NCI-H2196 treated with DMSO at 0.1 percent for 48 hours (cell line): ENCODE results near the gene RAP2B.

Source experiments
- DNase-seq: peaks from one replicate; lab custom pipeline; 2025; ENCODE audit not compliant: unreplicated experiment; lab: John Stamatoyannopoulos, UW

RAP2B gene

DNA sequence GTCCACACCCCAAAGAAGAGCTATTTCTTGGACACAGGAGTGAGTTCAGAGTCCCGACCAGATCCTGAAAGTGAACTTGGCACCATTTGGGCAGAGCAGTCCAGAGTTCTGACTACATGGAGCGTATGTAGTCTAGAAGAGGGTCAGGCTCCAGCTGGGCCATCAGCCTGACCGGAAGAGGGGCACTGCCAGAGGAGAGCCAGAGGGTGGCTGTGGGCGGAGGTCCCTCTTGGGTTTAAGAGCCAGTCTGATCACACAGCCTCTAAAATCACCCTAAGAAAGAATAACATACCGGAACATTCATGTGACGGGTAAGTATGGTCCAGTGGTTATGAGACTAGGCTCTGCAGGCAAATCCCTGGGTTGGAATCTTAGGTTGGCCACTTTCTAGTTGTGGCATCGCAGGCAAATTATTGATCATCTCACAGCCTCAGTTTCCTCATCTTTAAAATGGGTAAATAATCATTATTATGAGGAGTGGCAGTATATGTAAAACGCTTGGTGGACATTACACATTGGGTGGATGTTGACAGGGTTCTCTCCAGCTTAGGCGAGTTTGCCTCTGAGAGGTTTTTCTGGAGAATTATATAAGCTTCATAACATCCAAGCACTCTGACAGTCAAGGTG lies 2.1 kb upstream of the RAP2B start:
- no peak for DNase-seq

DNA sequence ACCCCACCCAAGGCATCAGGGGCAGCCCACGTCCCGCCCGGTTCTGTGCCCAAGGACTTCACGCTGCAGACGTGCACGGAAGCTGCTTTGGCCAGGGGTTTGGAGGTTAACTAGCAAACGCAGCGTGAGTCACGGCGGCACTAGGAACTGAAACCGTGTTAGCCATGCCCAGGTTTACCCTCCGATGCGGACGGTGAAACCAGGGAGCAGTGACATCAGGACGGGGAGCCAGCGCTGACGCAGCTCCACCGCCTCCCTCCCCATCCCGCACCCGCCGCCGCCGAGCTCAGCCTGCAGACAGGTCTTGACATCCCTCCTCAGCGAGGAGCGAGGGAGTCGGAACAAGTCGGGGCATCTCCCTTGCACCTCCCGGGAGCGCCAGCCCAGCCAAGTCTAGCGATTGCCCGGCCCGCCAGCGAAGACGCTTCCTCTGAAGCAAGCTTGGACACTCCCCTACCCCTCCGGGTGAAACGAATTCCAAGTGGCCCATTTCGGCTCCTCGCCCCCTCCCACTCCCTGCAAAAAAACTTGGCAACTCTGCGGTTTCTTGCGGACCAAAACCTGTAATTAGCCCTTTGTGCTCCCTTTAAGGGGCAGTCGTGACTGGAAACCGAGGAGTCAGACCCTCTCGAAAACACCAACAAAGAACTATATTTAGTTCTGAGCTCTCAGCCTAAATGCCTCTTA lies 1.4 kb upstream of the RAP2B start:
- peak; percentile 58 for DNase-seq

DNA sequence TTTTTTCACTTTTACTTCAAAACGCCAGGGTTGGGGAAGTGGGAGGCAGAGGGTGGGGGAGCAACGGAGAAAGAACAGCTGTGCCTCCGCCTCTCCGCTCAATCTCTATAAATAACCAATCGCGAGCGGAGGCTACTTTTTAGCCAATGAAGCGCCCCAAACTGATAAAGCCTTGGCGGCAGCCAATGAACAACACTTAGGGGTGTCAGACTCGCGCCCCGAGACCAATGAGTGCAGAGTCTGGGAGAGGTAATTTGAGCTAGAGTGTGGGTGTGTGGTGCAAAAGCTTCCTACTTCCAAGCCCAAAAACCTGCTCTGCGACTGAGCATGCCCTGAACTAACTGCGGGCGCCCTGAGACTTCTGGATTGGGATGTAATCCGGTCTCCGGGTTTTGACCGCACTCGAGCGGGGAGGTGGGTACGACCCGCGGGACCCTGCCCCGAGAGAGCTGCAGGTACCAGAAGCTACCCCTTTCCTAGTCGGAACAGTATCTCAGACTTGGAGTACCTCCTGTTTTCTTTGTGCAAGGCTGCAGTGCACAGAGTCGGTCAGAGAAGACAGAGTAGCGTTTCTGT lies 800 bp upstream of the RAP2B start:
- DNase-seq: peak; percentile 99

DNA sequence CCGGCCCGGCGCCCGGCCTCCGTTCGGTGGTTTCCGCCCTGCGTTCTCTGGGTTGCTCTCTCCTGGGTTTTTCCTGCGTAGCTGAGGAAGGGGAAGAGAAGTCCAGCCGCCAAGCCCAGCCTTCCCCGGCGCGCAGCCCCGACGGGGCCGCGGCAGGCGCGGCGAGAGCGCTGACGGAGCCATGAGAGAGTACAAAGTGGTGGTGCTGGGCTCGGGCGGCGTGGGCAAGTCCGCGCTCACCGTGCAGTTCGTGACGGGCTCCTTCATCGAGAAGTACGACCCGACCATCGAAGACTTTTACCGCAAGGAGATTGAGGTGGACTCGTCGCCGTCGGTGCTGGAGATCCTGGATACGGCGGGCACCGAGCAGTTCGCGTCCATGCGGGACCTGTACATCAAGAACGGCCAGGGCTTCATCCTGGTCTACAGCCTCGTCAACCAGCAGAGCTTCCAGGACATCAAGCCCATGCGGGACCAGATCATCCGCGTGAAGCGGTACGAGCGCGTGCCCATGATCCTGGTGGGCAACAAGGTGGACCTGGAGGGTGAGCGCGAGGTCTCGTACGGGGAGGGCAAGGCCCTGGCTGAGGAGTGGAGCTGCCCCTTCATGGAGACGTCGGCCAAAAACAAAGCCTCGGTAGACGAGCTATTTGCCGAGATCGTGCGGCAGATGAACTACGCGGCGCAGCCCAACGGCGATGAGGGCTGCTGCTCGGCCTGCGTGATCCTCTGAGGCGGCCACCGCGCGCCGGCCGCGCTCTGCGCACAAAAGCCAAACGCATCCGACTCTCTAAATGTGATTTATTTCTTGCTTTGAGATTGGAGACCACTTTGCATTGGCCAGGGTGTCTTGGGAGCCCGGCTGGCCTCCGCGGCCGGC lies 727 bp downstream of the RAP2B start:
- DNase-seq: no peak

DNA sequence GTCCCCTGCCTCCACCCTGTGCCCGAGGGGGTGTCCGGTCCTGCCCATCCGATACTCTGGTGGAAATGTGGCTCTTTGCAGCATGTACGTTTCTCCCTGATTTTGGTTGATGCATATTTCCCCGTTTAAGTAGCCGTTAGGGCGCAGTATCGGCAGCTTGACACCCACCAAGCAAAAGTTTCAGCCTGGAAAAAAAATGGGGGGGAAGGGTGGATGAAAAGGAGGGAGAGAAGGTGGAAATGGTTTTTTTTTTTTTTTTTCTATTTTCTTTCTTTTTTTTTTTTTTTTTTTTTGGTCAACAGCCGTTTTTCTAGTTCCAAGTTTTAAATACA lies 1.3 kb downstream of the RAP2B start:
- DNase-seq: no peak

DNA sequence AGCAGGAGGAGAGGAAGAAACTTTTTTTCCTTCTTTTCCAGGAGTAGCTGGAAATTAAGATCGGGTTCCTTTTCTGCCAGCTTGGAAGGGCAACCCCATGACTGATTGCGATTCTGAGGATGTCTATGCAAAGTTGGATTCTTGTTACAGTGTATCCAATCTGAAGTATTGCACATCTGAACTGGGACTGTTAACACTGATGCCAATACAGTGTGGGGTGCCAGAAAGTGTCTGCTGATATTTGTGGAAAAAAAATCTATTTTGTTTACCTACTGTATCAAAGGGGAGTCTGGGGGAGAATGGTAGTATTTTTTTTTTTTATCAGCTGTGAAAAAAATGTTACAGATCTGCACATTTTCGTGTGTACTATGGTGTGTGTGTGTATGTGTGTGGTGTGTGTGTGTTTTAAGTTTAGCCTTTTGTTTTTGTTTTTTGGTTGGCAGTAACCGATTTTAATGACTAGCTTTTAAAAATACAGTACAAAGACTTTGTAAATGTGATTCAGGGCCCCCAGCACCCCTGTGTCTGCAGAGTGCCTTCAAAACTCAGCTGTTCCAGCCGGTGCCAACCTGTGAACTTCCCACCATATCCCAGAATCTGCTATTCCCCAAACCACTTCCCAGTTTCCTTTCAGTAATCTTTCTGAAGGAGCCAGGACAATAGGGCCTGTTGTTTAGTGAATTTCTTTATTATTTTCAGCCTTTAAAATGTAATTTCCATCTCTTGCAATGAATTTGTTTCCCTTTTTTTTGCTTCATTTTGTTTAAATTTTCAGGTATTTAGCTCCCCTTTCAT lies 1.9 kb downstream of the RAP2B start:
- no peak for DNase-seq

DNA sequence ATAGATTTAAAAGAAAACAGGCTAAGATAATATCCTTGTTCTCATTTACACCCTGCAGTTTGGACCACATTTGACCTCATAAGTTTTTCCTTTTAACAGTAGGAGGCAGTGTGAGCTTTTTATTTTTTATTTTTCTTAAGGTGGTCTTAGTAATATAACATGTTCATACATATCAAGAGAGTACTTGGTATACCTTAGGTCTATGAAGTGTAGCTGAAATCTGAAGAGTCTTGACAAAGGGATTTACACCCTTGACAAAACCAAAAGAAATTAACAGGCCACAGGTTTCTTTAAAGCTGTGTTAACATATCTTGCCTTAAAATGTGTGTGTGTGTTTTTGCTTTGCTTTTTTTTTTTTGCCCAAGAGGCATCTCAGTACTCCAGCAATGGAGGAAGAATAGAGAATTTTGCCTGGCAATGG lies 3.2 kb downstream of the RAP2B start:
- no peak for DNase-seq

DNA sequence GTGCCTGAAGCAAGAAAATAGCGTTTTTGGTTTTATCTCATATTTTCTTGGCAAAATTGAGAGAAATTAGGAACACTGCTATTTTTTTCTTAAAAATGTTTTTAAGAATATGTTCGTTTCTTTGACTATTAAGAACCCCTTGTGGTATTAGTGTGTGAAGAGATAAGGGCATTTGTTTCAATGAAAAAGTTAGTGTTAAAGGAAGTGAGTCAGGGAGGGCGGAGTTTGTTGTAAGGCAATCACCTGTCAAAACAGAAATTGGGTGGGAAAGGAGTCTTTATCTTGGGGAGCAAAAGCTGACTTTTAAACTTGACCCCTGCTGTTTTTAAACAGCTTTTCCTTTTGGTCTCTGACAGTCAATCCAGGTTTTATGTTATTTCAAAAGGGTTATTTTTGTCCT lies 4.2 kb downstream of the RAP2B start:
- DNase-seq: no peak

DNA sequence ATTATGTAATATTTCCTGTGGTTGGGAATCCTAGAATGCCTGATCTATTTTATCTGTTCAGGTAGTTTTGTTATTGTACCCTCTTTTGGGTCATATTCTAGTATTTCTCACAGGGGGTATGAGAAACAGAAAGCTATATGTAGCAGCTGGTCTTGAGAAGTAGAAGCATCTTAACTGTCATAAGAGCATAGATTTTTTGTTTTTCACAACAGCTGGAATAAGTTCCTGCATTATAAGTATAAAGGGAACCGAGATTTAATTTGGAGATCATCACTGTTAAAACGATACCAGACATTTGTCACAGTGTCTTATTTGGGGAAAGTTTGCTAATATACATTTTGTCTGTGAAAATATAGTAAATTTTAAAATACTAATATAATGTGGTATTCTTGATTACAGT lies 4.8 kb downstream of the RAP2B start:
- no peak for DNase-seq

DNA sequence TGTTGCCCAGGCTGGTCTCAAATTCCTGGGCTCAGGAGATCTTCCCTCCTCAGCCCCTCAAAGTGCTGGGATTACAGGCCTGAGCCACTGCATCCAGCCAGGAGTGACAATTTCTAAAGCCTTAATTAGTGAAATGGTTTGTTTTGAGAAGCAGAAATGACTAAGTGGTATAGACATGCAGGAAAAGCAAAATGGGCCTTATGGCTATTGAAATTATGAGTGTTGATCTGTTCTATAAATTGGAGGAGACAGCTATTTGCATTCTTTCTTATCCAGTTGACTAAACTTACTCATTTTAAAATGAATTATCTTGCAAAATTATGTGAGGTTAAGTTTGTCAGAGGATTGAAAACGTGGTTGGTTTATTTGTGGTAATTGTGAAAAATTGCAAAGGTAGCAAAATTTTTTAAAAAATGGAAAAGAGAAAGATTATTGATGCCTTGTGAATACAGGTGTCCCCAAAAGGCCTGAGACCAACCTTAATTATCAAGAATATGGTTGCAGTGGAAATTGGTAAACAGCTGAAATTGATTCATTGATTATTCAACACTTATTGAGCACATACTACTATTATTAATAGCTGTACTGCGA lies 7.9 kb downstream of the RAP2B start:
- DNase-seq: no peak

DNA sequence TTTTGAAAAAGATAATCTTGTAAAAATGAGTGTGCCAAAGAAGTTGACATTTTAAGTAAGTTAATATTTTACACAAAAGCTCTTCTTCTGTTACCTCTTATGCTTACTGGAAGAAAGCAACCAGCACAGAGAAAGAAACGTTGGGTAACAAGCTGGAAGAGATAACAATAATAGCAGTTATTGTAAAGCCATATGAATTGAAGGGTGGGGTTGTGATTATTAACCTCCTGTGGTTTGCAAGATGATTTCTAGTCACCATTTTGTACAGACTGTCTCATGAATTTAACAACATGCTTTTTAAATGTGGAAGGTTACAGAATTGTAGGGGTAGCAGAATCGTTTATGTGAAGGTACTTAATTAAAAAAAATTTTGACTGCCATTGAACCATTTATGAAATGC lies 9.2 kb downstream of the RAP2B start:
- DNase-seq: no peak

DNA sequence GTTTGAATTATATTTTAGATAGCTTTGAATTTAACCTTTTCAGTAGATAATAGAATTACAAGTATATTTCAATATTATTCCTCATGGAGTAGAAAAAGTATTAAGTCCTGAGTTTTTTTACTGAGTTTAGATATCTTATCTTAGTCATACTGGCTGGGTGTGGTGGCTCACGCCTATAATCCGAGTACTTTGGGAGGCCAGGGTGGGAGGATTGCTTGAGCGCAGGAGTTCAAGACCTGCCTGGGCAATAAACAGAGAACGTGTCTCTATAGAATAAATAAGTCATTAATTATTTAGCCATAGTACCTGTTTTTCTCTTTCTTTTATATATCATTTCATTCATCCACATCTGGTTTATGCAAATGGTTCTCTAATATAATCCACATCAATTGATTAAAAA lies 9.9 kb downstream of the RAP2B start:
- no peak for DNase-seq

DNA sequence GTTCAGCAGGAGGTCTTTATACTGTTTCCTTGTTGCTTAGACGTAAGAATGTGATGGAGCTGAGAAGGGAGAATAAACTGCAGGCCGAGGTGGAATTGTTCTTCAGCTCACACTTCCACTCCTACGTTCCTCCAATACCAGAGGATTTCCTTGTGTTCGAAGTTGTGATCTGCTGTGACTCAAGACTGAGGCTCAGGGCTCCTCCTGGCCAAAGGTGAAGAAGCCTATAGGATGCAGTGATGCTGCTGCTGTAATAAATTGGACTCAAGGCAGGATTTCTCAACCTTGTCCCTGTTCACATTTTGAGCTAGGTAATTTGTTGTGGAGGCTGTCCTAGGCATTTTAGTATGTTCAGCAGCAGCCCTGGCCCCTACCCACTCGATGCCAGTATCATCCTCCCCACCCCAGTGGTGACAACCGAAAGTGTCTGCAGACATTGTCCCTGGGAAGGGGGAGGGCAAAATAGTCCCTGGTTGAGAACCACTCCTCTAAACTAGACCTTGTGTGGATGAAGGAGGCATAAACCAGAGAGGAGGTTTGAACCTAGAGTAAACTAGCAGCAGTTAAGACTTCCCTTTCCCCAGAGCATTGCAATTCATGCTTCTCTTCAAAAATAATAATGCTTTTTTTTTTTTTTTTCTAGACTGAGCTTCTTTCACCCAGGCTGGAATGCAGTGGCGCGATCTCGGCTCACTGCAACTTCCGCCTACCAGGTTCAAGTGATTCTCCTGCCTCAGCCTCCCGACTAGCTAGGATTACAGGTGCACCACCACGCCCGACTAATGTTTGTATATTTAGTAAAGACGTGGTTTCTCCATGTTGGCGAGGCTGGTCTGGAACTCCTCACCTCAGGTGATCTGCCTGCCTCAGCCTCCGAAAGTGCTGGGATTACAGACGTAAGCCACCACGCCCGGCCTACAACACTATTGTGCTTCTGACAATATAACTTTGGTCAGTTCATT lies 11.1 kb downstream of the RAP2B start:
- DNase-seq: no peak

DNA sequence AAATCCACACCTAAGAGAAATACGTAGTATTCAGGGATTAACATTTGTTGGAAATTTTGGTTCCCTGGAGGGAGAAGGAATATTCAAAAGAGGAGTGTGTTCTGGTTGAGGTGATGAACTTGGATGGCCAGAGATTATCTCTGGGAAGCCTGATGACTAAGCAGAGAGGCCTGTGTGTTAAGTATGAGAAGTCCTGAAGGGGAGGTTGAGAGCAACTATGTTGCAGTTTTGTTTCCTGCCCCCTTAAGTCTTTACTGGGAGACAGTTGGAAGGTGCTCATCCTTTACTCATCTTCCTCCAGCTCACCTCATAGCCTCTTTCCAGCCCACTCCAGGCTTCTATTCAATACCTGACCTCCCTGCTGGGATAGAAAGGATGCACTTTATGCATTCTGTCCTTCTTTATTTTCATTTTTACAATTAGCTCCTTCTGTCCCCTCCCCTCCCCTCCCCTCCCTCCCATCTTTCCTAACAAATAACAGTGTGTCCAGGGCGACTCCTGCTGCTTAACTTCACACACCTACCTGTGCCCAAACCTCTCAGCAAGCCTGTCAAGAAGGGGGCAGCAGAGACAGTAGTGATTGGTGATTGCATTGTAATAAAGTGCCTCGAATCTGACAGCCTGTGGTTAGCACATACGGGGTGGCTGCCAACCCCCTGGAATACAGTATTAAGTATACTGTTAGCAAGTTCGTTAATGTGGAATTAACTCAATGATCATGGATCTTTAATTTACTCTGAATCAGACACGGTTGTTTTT lies 11.9 kb downstream of the RAP2B start:
- DNase-seq: no peak

DNA sequence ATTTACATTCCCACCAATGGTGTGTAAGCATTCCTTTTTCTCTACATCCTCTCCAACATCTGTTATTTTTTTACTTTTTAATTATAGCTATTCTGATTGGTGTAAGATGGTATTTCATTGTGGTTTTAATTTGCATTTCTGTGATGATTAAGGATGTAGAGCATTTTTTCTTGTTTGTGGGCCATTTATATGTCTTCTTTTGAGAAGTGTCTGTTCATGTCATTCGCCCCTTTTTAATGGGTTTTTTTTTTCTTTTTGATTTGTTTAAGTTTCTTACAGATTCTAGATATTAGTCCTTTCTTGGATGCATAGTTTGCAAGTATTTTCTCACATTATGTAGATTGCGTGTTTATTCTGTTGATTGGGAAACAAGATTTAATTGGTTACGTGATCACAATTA lies 14.2 kb downstream of the RAP2B start:
- no peak for DNase-seq

DNA sequence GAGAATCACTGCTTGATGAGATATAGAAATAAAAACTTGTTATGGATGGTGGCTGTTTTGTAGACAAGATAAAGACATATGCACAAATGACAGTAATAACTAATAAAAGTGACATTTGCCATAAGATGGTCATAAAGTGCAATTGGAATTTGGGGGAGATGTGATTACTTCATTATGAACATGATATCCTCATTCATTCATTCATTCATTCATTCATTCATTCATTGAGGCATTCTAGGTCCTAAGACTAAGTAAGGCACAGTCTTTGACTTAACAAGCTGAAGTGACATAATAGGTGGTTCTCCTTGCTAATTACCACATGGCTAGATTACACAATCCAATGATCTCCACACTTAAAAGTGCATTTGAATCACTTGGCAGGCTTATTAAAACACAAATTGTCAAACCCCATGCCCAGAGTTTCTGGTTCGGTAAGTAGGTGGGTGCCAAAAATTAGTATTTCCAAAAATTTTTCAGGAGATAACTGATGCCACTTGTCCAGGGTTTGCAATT lies 18.9 kb downstream of the RAP2B start:
- DNase-seq: no peak

DNA sequence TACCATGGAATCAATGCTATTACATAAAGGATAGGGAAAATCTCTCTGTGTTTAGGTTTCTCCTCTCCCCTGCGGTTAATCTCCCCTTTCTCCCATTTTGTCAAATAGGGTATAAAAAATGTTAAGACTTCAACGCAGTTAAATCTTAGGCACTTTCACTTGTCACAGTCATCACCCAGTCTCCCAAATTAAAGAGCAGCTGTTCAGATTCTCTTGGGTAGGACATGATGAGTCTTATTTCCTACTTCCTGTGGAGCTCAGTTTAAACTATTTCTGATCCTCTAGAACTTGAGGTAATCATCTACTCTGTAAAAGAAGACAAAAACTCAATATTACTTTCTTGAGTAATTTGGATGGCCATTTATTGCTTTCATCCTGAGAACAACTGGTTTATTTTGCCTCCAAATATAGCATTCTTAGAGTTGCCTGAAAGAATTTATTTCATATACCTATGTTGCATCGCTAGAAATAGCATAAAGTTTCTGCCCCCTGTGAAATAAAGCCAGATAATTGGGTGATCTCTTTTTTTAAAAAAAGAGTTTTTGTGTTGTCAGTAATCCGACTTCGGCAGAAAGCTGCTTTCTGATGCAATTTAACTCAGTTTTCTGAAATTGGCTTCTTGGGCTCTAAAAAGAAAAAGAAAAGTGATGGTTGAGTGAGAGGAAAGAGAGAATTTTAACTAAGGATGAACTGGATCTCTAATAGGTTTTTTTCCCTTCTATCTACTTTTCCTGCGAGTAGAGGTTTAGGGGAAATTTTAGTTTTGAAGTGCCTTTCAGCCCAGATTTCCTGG lies 20.7 kb downstream of the RAP2B start:
- DNase-seq: no peak

DNA sequence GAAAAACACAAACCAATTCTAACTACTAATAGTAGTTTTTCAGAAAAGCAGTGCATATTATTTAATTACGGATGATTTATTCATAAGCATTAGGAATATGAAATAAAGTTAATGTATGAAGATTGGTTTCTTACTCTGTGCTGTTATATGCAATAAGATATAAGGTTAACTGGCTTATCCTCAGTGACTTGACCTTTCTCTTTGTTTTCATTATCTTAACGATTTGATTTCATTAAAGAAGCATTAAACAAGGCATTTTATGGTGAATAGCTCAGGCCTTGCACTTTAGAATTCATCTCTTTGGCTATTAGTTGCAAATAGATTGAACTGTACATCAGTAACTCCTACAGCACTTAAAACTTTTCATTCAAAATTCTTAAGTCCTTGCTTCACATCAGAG lies 28.9 kb downstream of the RAP2B start:
- DNase-seq: no peak
